HuH-7.5 (cell line): Measurements from ENCODE around the gene LRRN1.

Source experiments
- DNase-seq: peaks from one replicate; pipeline ENCODE4 v3.0.0; 2011; ENCODE audit warnings: low spot score

Gene LRRN1

DNA sequence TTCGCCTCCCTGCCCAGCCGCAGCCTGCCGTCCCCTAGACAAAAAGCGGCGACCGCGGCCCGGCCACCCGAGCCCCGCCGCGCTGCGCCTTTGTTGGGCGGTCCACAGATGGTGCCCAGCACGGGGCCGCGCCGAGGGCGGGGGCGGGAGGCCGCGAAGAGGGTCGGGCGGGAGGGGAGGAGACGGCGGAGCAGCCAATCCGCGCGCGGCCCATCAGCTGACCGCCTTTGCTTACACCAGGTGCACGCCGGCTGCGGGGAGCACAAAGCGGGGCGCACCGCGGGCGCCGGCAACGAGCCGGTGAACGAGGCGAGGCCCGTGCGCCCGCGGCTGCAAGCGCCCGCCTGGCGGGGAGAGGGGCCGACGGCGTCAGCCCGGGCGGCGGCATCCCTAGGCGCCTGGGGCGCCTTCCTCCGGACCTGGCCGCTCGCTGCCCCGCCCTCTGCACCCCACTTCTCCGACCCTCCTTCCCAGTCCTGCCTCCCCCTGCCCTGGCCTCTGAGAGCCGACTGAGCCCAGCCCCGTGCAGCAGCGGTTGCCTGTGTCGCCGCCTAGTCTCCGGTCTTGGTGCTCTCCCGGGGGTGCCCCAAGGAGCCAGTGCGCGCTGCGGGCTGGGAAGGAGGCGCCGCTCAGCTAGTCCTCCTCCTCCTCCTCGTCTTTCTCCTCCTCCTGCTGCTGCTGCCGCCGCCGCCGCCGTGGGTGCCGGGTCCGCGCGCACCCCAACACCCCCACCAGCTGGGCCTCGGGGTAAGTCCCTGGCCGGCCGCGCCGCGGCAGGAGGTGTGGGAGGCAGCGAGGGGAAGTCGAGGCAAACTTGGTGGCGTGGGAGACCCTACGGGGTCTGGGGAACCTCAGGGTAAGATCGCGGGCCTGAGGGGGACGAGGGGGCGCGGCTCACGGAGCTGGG, at the start of gene LRRN1:
TSS of gene LRRN1 (plus strand) at position 259 of the 907 bp plus-strand sequence. CDS start 45,211 bp downstream, outside the sequence.
- peak; percentile 91 for DNase-seq

DNA sequence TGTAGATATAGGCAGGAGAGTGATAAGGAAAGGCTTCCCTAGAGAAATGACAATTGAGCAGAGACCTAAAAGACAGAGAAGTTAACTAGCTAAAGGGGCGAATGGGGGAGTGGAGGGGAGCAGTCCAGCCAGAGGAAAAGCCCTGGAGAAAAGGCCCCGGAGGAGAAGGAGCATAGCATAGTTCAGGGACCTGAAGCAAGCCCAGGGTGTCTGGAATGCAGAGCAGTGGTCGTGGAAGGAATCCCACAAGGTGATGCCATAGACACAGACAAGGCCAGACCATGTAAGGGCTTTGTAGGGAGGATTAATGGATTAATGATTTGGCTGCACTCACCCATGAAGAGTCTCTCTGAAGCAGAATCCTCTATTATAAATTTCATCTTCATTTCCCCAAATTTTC, 45.8 kb upstream of the LRRN1 start:
- no peak for DNase-seq

DNA sequence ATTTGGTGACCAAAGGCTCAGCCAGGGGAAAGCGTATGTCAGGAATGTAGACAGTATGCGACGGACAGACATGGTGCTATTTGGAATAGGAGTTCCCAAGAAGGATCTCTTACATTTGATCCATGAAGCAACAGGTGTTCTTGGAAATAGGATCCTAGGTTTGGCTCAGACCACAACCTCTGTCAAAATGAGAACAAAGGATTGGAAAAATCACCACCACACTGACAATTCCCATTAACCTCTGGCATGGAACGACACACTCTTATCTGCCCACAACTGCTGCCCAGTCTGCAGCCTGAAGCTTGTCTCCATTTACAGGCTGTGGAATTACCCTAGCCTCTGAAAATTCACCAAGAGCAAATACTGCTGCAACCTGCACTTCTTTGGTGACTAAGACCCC, 33.6 kb upstream of the LRRN1 start:
- DNase-seq: no peak

DNA sequence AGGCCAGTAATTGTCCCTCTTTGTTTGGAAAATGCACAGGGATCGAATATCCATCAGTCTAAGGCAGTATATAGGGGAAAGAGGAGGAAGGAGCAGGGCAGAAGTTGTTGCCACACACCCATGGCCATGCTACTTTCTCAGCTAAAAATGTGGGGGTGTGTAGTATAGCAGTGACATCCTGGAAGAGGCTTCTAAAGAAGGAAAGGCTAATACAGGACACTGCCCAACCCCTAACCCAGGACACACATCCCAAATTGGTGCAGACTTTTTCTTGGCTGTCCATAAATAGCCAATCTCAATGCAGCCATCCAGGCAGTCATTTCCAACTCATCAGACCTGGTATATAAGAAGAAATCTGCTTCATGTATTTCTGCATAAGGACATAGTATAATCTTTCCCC, 33.1 kb upstream of the LRRN1 start:
- no peak for DNase-seq

DNA sequence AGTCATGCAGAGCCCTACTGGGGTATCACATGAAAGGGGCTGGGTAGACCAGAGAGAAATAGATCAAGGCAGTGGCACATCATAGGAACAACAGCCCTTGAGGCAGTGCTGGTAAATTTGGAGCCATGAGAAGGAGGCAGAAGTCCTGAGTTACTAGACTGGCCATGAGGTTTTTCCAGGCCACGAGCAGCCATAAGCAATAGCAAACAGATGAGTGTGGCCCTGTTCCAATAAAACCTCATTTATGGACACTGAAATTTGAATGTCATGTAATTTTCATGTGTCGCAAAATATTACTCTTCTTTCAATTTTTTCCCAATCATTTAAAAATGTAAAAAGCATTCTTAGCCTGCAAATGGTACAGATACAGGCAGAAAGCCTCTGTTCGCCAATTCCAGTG, 28.1 kb upstream of the LRRN1 start:
- no peak for DNase-seq

DNA sequence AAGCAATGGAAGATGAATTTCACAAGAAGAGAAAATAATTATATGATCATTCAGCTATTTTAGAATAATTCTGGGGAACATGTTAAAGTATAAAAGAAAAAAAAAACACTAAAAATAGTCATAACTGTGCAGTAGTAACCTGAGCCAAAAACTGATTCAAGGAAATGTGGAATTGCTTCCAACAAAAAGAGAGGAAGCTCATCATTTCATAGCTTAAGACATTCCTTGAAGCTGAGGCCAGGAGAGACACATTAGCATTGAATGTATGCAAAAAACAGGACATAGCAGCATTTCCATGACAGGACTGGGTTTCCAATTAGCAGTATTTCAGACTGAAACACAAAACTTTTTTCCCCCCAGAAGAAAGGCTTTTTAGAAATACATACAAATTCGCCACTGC, 27.7 kb upstream of the LRRN1 start:
- no peak for DNase-seq

DNA sequence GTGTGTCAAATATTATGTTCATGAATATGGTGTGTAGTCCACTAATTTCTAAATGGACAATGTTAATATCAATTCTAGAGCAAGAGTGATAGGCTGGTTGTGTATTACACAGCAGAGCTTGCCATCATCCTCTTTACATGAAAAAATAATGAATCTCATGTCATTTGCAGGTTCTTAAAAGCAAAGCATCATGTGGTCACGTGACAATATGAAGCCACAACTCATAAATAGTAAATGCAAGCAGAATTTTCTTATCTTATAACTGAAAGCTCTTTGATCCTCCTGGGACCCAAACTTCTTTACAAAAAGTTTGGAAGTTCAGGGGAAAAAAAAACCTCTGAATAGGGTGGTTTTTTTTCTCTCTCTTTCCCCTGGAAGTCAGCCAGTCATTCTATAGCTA, 26.9 kb upstream of the LRRN1 start:
- no peak for DNase-seq

DNA sequence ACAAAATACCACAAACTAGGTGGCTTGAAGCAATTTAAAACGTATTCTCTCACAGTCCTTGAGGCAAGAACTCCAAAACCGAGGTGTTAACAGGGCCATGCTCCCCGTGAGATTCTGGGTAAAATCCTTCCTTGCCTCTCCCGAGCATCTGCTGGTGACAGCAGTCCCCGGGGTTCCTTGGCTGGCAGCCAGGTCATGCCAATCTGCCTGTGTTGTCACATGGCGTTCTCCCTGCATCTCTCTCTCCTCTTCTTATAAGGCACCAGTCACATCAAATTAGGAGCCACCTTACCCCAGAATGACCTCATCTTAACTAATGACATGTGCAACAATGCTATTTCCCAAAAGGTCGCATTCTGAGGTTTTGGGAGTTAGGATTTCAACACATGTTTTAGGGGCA, 26.3 kb upstream of the LRRN1 start:
- DNase-seq: no peak

DNA sequence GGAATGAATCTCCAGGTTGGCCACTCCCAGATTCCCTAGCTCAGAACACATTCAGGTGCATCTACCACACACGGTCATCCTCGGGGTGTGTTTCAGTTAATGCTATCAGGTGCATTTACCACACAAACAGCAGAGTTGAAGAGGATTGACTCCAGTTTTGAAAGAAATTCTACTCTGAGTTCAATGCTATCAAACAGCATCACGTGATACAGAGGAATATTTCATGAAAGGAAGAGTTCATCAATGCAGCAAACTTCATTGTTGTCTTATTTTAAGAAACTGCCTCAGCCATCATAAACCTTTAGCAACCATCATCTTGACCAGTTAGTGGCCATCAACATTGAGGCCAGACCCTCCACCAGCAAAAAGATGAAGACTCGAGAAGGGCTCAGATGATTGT, 22.6 kb upstream of the LRRN1 start:
- DNase-seq: no peak

DNA sequence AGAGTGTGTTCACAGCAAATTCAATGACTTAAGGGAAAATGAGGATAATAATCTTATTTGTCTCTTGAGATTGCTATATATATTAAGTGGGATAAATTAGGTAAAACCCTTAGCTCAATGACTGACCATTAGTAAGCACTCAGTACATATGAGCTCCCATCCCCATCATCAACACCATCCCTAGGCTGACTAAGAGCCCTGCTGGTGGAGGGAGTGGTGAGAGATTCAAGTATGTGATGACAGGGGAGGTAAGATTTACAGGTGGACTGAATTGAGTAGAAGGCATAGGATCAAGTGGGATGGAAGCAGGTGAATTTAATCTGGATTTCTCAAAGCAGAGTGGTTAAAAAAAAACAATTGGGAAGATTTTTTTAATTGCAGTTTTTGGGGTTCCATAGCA, 21.0 kb upstream of the LRRN1 start:
- DNase-seq: no peak

DNA sequence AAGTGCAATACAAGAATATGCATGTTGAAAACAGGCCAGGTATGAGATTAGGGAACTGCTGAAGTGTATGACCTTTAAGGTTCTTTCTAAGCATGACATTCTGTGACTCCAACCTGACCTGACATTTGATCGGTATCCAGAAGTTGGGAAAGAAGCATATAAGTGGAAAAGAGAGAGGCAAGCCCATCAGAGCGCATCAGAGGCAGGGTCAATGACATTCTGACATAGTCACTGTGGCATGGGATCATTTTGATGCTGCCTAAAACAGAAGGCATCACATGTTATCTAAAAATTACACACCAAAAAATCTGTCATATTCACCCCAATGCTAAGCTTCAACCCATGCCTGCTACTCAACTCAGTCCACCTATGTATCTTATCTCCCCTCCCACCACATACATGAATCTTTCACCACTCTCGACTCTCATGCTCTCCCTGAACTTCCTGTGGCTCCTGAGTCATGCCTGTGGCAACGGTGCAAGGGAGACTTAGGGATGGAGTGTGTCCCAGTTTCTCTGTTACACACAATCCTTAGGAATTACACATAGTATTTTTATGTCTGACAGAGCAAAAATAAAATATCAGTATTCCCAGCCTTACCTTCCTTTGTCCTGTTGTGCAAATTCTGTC, 20.5 kb upstream of the LRRN1 start:
- DNase-seq: no peak

DNA sequence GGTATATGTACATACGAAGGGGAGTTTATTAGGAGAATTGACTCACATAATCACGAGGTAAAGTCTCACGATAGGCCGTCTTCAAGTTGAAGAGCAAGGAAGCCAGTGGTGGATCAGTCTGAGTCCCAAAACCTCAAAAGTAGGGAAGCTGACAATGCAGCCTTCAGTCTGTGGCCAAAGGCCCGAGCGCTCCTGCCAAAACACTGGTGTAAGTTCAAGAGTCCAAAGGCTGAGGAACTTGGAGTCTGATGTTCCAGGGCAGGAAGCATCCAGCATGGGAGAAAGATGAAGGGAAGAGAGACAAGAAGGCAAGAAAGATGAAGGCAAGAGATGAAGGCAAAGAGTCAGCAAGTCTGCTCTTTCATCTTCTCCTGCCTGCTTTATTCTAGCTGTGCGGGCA, 16.8 kb upstream of the LRRN1 start:
- DNase-seq: no peak

DNA sequence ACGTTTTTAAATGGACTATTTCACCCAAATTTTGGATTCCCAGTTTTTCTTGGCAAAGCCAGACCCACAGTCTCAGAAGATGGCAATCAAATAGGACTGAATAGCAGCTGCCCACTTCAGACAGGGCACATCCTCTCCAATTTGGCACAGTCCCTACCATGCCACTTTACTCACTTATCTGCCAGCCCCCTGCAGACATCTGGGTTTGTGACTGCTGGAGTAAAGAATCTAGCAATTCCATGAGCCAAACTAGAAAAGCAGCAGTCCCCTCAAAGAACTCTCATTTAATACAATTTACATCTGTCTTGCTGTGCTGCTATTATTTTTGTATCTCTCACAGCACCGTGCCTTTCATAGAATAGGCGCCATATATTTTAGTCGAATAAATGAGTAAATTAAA, 16.0 kb upstream of the LRRN1 start:
- DNase-seq: no peak

DNA sequence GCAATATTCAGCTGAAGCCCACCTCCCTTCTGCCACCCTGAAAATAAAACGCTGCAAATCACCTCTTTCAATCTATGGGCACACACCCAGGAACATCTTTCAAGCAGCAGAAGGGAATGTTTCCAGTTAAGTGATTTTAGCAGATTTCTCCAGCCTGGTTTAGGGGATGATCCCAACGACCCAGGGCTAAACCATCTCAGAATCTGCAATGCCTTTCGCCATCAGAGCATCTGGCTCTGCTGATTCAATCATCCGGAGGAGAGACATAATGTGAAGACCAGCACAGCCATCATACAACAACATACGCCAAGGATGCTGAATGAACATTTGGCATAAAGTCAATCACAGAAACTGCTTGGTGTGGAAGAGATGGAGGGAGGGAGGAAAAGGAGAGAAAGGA, 15.5 kb upstream of the LRRN1 start:
- no peak for DNase-seq

DNA sequence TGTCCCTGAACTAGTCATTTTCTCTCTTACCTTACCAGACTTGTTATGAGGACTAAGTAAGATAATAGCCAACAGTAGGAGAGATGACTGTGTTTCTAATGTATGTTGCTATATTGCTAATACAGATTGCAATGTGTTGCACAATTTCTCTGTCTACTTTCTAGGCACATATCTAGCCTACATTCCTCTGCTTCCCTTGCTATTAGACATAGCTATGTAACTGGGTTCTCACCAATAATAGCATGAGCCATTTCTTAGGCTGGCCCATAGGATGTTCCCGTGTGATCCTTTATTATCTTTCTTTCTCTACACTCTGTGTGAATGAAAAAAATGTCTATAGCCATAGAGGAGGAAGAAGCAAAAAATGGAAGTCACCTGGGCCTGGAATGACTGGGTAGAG, 6.8 kb upstream of the LRRN1 start:
- DNase-seq: no peak

DNA sequence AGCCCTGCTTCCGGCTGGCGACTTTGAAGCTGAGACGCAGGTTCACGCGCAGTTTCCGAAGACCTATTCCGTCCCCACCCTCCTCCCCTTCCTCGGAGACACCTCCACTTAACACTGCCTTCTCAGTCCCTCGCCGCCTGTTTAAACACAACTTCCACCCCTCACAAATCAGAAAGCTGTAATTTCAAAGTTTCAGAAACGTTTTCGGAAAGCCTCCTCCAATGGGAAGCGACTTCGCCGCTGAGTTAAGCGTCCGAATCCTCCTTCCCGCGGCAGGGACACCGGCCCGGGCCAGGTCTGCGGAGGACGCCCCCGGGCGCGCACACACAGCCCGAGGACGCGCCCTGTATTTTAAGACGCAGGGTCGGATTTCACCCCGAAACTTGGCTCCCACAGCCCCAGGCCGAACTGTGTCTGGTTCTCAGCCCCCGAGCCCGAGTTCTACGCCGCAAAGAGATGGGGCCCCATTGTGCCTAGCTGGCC, 559 bp upstream of the LRRN1 start:
- DNase-seq: peak; percentile 35

DNA sequence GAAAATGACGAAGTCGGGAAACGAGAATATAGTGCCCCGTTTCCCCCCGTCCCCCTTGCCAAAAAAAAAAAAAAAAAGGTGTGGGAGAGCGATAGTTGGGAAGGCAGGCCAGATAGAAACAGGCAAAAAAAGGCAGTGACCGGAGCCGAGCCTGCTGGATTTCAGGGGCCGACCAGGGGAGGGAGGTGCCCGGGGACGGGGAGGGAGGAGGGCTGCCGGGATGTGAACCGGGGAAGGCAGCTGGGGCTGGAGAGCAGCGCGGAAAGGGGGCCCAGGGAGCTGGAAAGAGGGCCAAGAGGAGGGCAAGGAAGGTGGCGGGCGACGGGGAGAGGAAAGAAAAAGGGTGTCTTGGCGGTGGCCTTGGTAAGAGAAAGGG, 837 bp downstream of the LRRN1 start:
- DNase-seq: peak; percentile 81

DNA sequence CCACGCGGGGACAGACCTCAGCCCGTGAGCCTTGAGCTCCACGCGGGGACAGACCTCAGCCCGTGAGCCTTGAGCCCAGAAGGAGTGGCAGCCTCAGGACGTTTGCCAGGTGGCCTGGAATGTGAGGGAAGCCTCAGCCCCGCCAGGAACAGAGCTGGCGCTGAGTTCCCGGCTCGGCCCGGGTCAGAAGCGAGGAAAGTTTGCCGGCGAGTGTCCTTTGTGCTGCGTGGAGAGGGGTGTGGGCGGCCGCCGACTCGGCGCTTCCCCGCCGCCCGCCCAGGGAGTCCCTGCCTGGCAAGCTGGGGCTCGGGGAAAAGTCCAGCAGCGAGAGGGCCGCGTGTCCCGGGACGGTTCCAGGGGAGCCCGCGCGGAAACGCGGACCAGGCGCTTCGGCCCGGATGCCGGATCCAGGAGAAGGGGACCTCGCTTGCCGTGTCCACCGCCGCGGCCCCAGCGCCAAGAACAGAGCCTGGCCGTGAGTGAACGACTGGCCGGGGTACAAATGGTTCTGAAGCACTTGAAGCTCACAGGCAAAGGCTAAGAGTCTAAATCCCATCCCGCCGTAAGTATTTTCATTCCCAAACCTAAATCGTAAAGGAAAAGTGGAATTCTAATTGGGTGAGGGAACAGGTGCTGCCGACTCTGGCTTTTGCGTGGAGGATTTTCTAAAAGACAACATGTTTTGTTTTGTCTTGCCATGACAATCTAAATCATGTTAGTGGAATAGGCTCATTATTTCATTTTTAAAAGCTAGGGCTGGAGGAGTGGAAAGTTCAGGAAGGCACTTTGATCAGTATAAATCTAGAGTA, 1.7 kb downstream of the LRRN1 start:
- DNase-seq: peak; percentile 67

DNA sequence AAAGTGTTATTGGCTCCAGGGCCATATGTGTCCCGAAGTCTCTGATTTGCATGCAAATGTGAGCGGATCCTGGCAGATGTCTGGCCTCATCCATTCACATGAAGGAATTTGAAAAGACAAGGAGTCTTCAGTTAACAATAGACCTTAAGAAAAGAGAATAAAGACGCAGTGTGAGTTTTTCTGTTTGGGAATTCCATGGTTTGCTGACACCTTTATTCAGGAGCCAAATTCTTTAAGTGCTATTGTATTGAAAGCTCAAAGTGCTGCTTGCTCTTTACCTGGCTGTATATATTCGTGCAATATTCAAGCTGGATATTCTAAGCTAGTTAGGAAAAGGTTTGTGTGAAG, 2.2 kb downstream of the LRRN1 start:
- no peak for DNase-seq

DNA sequence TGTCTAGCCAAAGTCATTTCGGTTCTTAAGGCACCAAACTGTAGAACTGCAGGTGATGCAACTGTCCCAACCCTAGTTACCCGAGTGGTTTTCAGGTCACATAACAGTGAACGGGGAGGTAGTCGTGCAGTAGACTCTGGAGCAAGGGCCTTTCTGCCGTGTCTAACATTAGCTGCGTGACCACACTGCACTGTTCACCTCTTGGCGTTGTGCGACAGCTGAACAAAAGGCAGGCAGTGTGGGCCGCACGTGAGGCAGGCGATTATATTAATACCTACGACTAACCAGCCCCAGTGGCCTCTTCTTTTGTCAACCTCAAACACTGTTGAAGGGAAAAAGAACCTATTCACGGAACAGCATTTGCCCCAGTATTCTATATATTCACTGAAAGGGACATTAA, 2.8 kb downstream of the LRRN1 start:
- no peak for DNase-seq

DNA sequence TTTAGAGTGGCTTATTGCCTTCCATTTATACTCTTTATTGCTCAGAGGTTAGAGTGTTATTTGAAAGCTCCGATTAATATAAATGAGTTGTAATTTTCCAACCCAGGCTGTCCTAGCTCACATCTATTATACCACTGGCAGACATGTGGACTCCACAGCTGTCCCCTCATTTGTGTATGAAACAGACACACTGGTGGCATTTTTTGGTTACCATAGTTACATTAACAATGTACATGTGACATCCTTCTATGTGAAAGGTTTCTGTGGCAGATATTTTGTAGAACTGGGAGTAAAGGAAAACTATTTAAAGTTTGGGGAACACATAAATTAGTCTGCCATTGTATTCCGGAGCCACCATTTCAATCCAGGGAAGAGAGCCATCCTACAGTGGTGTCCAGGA, 5.3 kb downstream of the LRRN1 start:
- no peak for DNase-seq

DNA sequence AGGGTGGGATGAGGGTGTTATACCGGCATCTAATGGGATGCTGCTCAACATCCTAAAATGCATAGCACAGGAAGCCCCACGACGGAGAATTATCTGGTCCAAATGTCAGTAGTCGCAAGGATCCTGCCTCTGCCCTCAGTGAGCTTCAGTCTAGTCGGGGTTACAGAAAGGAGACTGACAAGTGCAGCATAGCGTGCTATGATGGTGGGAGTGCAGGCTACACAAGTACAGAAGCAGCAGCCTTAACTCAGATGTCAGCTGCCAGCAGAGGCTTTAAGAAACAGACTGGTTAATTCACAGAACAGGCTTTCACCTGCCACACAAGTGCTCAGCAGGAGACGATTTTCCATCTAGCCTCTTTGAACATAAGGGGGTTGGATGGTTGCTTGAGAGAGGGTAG, 6.9 kb downstream of the LRRN1 start:
- DNase-seq: no peak

DNA sequence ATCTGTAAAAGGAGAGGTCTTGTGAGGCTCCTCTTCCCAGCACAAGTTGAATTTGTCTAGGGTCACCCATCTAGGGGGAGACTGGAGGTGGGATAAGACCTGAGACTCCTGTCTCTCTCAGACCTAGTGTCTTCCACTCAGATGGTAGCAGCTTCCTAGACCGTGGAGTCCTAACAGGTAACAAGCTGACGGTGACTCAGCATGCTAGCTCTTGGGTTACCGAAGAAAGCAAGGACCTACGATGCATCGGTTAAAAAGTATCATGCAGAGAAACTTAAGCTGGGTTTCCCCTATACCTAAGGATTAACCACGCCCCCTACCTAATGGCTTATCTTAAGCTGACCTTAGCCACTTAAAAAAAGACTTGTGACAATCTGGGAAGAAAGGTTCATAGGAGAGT, 7.6 kb downstream of the LRRN1 start:
- DNase-seq: no peak
